Skeletal muscle tissue (tissue), 4 donors: Measurements from ENCODE around the gene GBX2. TPM values are rescaled to one million over a fixed set of nuclear protein-coding genes. Genes with fewer than 3 reads are reported as not detected.
"Not testable (repeated sequence)": the region's sequence is repeated elsewhere in the genome, so short reads cannot be mapped to it uniquely, and the experiment has no call there.

Experiments used
- H3K27ac ChIP-seq: one replicate; pipeline ENCODE4 v1.7.0; 2013; ENCODE audit warnings: mild to moderate bottlenecking, low read depth, low read length, inconsistent platforms
- H3K27me3 ChIP-seq, 3 donors: one replicate each; pipeline ENCODE4 v1.7.0; 2013; ENCODE audit warnings: low read length in 3 of 3; ENCODE audit not compliant: control insufficient read depth in 3 of 3, insufficient read depth in 3 of 3
- H3K36me3 ChIP-seq, 3 donors: one replicate each; pipeline ENCODE4 v1.7.0; 2013; ENCODE audit warnings: low read length in 3 of 3; ENCODE audit not compliant: control insufficient read depth in 3 of 3, insufficient read depth in 3 of 3
- H3K4me1 ChIP-seq, 3 donors: one replicate each; pipeline ENCODE4 v1.7.0; 2013; ENCODE audit warnings: low read length in 3 of 3, mild to moderate bottlenecking in 3 of 3; ENCODE audit not compliant: control insufficient read depth in 3 of 3, insufficient read depth in 3 of 3
- H3K4me3 ChIP-seq, 3 donors: one replicate each; pipeline ENCODE4 v1.7.0; 2013; ENCODE audit warnings: low read length in 3 of 3
- H3K9ac ChIP-seq, 3 donors: one replicate each; pipeline ENCODE4 v1.7.0; 2013; ENCODE audit warnings: low read length in 3 of 3, mild to moderate bottlenecking in 3 of 3, moderate library complexity in 2 of 3, low read depth in 1 of 3
- H3K9me3 ChIP-seq, 3 donors: one replicate each; pipeline ENCODE4 v1.7.0; 2013; ENCODE audit warnings: low read length in 3 of 3; ENCODE audit not compliant: control insufficient read depth in 3 of 3
- total RNA-seq: library from RNA; depleted of rRNA; stranded (reverse); fragments of >200 nt; gene quantifications from one replicate; pipeline ENCODE4 v1.2.3, GENCODE V29; 2014
- donor health status: Osteomylitis.

The GBX2 gene
- total RNA-seq, 1 donor from 2014 or later: not detected

DNA sequence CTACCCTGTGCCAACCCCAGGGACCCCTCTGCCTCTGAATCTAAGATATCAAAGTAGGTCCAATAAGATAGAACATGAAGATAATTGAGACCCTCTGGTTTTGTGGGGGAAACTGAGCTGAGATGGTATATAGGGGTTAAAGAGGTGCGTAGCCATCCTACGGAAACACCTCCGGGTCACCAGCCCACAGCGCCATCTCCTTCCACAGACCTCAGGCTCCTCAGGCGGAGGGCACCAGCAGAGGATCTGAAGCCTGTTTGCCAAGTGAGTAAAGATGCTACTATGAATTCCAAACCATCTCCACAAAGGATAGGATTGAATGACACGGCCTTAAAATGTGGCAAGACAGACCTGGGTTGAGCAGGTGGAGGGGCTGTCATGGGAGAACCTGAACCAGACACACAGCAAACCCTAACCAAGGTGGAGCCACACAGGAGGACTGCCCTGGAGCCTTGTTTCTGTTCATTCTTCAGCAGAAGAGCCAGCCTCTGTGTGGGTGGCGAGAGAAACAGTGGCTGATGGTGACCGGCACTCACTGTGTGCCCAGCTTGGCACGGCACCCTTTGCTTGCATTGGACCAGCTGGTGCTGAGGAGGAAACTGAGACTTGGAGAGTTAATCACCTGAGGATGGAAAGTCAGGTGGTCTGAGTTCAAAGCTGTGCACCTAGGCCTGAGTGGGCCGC is 10.2 kb downstream of the GBX2 start:
- H3K4me1 ChIP-seq: no peaks in the 10 kb centered on the region
- peaks cover 32 to 43% (median 37%) of the 10 kb centered on the region in 3 donors for H3K27me3 ChIP-seq
- peaks cover 0 to 3% (median 2%) of the 10 kb centered on the region in 3 donors for H3K9me3 ChIP-seq
- no peak overlapping the region for H3K27ac ChIP-seq
- no peak overlapping the region for H3K4me3 ChIP-seq
- no peak overlapping the region for H3K9ac ChIP-seq
- H3K36me3 ChIP-seq: no peaks in the 10 kb centered on the region

DNA sequence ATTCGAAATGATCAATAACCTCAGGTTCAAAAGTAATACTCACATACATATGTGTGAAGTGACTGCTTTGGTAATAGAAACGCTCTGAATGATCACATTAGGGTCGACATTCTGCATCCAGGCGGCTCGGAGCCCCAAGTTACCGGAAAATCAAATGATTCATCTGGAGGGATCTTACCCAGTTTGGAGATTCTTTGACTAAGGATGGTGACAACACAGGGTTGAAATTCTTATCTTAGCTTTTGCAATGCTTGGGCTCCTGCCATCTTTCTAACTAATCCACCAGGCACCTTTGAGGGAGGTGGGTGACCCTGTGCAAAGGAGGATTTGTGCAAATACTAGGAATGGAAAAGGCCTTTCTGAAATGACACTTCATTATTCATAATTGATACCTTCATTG is 10.8 kb downstream of the GBX2 start:
- no peak overlapping the region for H3K4me3 ChIP-seq
- H3K27ac ChIP-seq: no peak overlapping the region
- H3K27me3 ChIP-seq: peaks cover 26 to 37% (median 32%) of the 10 kb centered on the region in 3 donors
- no peak overlapping the region for H3K9ac ChIP-seq
- H3K36me3 ChIP-seq: no peaks in the 10 kb centered on the region
- H3K9me3 ChIP-seq: peaks cover 0 to 3% (median 2%) of the 10 kb centered on the region in 3 donors
- no peaks in the 10 kb centered on the region for H3K4me1 ChIP-seq

DNA sequence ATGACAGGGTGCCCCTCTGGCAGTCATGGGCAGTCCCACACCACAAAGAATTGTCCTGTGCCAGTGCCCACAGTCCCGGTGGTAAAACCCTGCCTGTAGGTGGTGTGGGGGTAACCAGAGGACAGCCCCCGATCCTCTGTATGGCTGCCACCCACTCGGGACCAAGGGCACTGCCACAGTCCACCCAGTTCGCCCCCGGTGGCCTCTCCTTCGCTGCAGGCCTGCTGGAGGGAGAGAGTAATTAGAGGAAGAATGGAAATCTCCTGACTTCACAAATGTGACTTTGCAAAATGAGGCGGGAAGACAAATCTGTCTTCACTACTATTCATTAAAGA is 11.4 kb downstream of the GBX2 start:
- no peak overlapping the region for H3K4me3 ChIP-seq
- peaks cover 21 to 32% (median 27%) of the 10 kb centered on the region in 3 donors for H3K27me3 ChIP-seq
- H3K36me3 ChIP-seq: no peaks in the 10 kb centered on the region
- H3K4me1 ChIP-seq: no peaks in the 10 kb centered on the region
- H3K9me3 ChIP-seq: peaks cover 0 to 3% (median 2%) of the 10 kb centered on the region in 3 donors
- no peak overlapping the region for H3K27ac ChIP-seq
- H3K9ac ChIP-seq: no peak overlapping the region

DNA sequence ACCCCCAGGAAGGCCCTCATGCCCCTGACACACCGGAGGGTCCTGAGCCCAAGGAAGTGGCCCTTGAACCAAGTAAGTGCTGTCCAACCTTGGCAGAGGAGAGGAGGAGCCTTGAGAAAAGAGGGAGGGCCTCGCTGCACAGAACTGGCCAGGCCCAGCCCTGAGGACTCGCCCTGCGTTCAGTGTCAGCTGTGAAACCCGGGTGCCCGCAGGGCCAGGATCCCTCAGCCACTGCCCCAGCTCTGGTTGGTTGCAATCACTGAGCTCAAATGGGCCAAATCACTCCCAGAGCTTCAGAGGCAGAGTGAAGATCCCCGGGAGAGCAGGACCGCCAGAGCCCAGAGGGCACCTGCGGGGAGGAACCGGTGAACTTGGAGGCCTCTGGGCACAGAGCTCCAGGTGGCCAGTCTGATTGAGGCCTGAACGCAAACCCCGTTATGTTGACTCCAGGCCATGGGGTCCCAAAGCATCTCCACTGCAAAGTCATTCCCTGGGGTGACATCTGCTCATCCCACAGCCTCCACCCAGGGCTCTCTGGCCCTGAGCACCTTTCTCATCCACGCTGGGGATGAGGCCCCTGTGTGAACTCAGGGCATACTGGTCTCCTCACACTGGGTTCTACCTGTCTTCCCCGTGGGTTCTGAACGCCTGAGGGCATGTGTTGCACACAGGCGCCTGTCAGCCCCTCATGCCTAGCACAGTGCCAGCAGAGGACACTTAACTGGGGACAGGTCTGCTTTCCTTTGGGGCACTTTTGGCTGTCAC is 11.9 kb downstream of the GBX2 start:
- Histone ChIP-seq H3K27ac (no peak overlapping the region), H3K4me3 (no peak overlapping the region), H3K9me3 (peaks cover 0 to 3% (median 2%) of the 10 kb centered on the region in 3 donors), H3K4me1 (no peaks in the 10 kb centered on the region), H3K9ac (no peak overlapping the region), H3K36me3 (no peaks in the 10 kb centered on the region), H3K27me3 (peaks cover 15 to 27% (median 21%) of the 10 kb centered on the region in 3 donors)

DNA sequence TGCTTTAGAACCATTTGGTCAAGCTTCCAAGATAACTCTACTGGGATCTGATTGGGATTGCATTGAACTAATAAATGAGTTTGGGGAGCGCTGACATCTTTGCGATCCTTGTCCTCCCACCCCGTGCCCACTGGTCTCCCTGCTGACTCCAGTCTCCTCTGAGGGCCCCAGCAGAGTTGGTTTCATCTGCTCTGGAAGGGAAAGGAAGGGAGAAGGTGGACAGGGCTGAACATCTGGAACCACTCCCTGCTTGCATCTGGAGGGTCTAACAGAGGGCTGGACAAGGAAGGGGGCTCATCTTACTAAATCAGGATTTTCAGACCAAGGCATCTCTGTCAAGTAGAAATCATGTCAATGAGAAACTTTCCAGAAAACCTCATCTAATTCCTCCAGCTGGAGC is 12.8 kb downstream of the GBX2 start:
- H3K9me3 ChIP-seq: peaks cover 0 to 3% (median 2%) of the 10 kb centered on the region in 3 donors
- H3K9ac ChIP-seq: no peak overlapping the region
- peaks cover 8 to 18% (median 14%) of the 10 kb centered on the region in 3 donors for H3K27me3 ChIP-seq
- no peak overlapping the region for H3K4me3 ChIP-seq
- H3K36me3 ChIP-seq: no peaks in the 10 kb centered on the region
- H3K27ac ChIP-seq: no peak overlapping the region
- no peaks in the 10 kb centered on the region for H3K4me1 ChIP-seq

DNA sequence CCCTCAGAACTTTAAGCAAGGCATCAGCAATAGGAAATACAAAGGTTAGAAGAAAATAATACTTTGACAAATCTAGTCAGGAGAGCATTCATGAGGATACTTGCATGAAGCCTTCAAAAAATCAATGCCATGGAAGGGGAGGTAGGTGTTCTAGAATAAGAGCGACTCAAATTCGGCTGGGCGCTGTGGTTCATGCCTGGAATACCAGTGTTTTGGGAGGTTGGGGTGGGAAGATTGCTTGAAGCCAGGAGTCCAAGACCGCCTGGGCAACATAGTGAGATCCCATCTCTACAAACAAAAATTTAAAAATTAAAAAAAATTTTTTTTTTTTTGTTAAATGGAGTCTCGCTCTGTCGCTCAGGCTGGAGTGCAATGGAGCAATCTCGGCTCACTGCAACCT is 21.8 kb downstream of the GBX2 start:
- no peaks in the 10 kb centered on the region for H3K4me1 ChIP-seq
- H3K27me3 ChIP-seq: peaks cover 9 to 15% (median 11%) of the 10 kb centered on the region in 3 donors
- no peak overlapping the region for H3K9ac ChIP-seq
- no peaks in the 10 kb centered on the region for H3K9me3 ChIP-seq
- no peaks in the 10 kb centered on the region for H3K36me3 ChIP-seq
- H3K4me3 ChIP-seq: no peak overlapping the region
- H3K27ac ChIP-seq: no peak overlapping the region

DNA sequence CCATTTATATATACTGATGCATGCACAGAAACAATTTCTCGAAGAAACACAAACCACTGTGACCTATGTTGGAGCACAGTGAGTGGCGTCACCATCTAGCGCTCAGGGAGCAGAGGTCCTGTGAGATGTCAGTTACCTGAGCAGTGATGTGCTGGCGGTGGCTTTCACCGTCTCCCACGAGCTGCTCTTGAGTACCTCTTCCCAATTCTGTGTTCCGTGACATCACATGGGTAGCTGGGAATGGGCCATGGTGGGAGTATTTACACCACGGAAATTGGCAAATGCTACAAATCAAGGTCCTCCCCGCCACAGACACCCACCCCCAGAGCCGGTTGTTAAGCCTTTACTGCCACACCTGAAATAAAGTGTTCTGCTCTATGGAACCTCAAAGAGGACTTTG is 24.4 kb downstream of the GBX2 start:
- no peak overlapping the region for H3K9ac ChIP-seq
- no peak overlapping the region for H3K4me3 ChIP-seq
- H3K27ac ChIP-seq: no peak overlapping the region
- H3K4me1 ChIP-seq: no peaks in the 10 kb centered on the region
- H3K27me3 ChIP-seq: peaks cover 12 to 18% (median 16%) of the 10 kb centered on the region in 3 donors
- H3K36me3 ChIP-seq: no peaks in the 10 kb centered on the region
- H3K9me3 ChIP-seq: no peaks in the 10 kb centered on the region

DNA sequence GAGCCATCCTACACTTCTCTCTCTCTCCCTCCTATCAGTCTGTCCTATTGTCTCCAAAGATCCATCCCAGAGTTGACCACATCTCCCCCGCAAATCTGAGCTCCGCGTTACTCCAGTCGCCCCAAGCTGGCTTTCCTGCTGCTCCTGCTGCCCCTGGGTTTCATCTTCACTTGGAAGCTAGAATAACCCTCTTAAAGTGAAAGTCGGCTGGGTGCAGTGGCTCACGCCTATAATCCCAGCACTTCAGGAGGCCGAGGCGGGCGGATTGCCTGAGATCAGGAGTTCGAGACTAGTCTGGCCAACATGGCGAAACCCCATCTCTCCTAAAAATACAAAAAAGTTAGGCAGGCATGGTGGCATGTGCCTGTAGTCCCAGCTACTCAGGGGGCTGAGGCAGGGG is 26.6 kb downstream of the GBX2 start:
- not testable (repeated sequence) for H3K9me3 ChIP-seq, H3K36me3 ChIP-seq, H3K4me3 ChIP-seq, H3K4me1 ChIP-seq, H3K27ac ChIP-seq, H3K9ac ChIP-seq
- peaks cover 12 to 18% (median 16%) of the 10 kb centered on the region in 3 donors for H3K27me3 ChIP-seq

DNA sequence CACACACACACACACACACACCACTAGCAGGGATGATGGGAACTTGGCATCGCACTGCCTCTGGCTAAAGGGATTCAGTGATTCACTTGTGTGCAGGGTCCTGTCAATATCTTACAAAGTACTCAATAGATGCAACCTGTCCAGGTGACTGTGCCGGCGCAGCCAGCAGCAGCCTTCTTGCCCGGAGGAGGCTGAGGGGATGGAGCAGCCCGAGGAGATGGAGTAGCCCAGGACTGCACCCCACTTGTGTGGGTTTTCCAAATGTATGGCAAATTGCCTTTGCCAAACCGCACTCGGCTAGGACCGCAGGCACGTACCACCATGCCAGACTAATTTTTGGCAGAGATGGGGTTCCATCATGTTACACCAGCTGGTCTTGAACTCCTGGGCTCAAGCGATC is 31.1 kb downstream of the GBX2 start:
- Histone ChIP-seq H3K9ac (no peak overlapping the region), H3K36me3 (no peaks in the 10 kb centered on the region), H3K4me1 (no peaks in the 10 kb centered on the region), H3K9me3 (no peaks in the 10 kb centered on the region), H3K4me3 (no peak overlapping the region), H3K27me3 (peaks cover 3 to 6% (median 6%) of the 10 kb centered on the region in 3 donors), H3K27ac (no peak overlapping the region)

DNA sequence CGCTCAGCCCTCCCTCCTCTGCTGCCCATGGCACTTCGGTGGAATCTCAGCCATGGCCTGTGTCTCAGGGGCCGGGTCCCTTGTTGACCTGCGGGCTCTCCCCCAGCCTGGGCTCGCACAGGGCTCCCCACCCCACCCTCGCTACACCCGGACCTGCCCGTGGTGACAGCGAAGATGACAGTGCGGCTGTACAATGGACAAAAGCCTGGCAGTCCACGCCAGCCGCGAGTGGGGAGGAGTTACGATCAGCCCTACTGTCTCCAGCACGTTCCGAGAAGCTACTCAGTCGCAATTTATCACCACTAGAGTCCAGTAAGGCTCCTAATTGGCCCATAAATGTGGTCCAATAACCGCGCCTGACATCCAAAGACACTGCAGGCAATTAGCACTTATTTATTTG is 31.6 kb downstream of the GBX2 start:
- no peak overlapping the region for H3K27ac ChIP-seq
- no peaks in the 10 kb centered on the region for H3K4me1 ChIP-seq
- H3K9ac ChIP-seq: no peak overlapping the region
- no peaks in the 10 kb centered on the region for H3K9me3 ChIP-seq
- peaks cover 3 to 6% (median 4%) of the 10 kb centered on the region in 3 donors for H3K27me3 ChIP-seq
- no peaks in the 10 kb centered on the region for H3K36me3 ChIP-seq
- no peak overlapping the region for H3K4me3 ChIP-seq
